ENCODE results near the gene SLC16A4. TPM values are rescaled to one million over a fixed set of nuclear protein-coding genes. Genes with fewer than 3 reads are reported as not detected.
"Not testable (repeated sequence)": the region's sequence is repeated elsewhere in the genome, so short reads cannot be mapped to it uniquely, and the experiment has no call there.

The SLC16A4 gene
- total RNA-seq, 1 donor from 2014 or later: 6.4 TPM

GRCh38 chr1:110409316-110409715, 18.5 kb upstream of the SLC16A4 start:
- Histone ChIP-seq H3K36me3 (peaks cover 0 to 16% of the 10 kb centered on the region in 2 donors), H3K9me3 (no peaks in the 10 kb centered on the region), H3K27me3 (no peaks in the 10 kb centered on the region), H3K4me1 (peaks cover 29% of the 10 kb centered on the region), H3K4me3 (no peak overlapping the region), H3K27ac (no peak overlapping the region)
- intact Hi-C loops (cut with DNase I): loop anchor here (5.0 kb wide), 1 partner anchor 67 kb away; no protein-coding TSS in a partner anchor
- TF ChIP-seq POLR2AphosphoS5 (IDR thresholded peaks at IDR 0.05; ENCODE audit: insufficient read depth in 1 of 2, low read depth in 1 of 2): no peak
- no peak for TF ChIP-seq POLR2A (IDR thresholded peaks at IDR 0.05)
- no peak for TF ChIP-seq CTCF (IDR thresholded peaks at IDR 0.05)
- no peak for DNase-seq (ENCODE audit: extremely low spot score in 2 of 2)

- Histone ChIP-seq H3K4me1 (peaks cover 29% of the 10 kb centered on the region), H3K36me3 (peaks cover 0 to 24% of the 10 kb centered on the region in 2 donors), H3K9me3 (no peaks in the 10 kb centered on the region), H3K27me3 (no peaks in the 10 kb centered on the region), H3K4me3 (peak overlapping the region in 1 of 2 donors; percentile 98), H3K27ac (peak overlapping the region; percentile 99)
- intact Hi-C loops (cut with DNase I): loop anchor here (5.0 kb wide), 1 partner anchor 66 kb away; no protein-coding TSS in a partner anchor
- no peak for DNase-seq (ENCODE audit: extremely low spot score in 2 of 2)
- no peak for TF ChIP-seq POLR2A (IDR thresholded peaks at IDR 0.05)
- TF ChIP-seq POLR2AphosphoS5 (IDR thresholded peaks at IDR 0.05; ENCODE audit: insufficient read depth in 1 of 2, low read depth in 1 of 2): no peak
- TF ChIP-seq CTCF (IDR thresholded peaks at IDR 0.05): no peak
Measured at GRCh38 chr1:110408488-110408887, 17.7 kb upstream of the SLC16A4 start.

GRCh38 chr1:110407260-110408210, 16.7 kb upstream of the SLC16A4 start, which contains the start of gene LAMTOR5:
TSS of gene LAMTOR5 (minus strand) at chr1:110407694. CDS start at chr1:110407620, 74 bp downstream.
- Histone ChIP-seq H3K4me3 (peak within 1 kb of the TSS; percentile 88 to 98), H3K4me1 (peaks cover 29% of the 10 kb centered on the region), H3K27ac (peak within 1 kb of the TSS; percentile 99), H3K9me3 (no peaks in the 10 kb centered on the region), H3K36me3 (peaks cover 0 to 34% of the 10 kb centered on the region in 2 donors), H3K27me3 (no peaks in the 10 kb centered on the region)
- DNase-seq (ENCODE audit: extremely low spot score in 2 of 2): peak in 1 of 2 donors; percentile 94
- TF ChIP-seq POLR2A (IDR thresholded peaks at IDR 0.05) (peak in 1 of 2 donors; percentile 71), POLR2AphosphoS5 (IDR thresholded peaks at IDR 0.05; ENCODE audit: insufficient read depth in 1 of 2, low read depth in 1 of 2) (peak; percentile 97 to 98), CTCF (IDR thresholded peaks at IDR 0.05) (peak in 1 of 3 experiments; percentile 29)
- intact Hi-C loops (cut with DNase I): loop anchor here (5.0 kb wide), 1 partner anchor 65 kb away; no protein-coding TSS in a partner anchor

- not testable (repeated sequence) for H3K27me3 ChIP-seq; H3K9me3 ChIP-seq; DNase-seq (ENCODE audit: extremely low spot score in 2 of 2)
- Histone ChIP-seq H3K4me3 (peak overlapping the region; percentile 88 to 98), H3K36me3 (peaks cover 0 to 45% of the 10 kb centered on the region in 2 donors), H3K4me1 (peaks cover 29% of the 10 kb centered on the region), H3K27ac (peak overlapping the region; percentile 99)
- intact Hi-C loops (cut with DNase I): loop anchor here (5.0 kb wide), 1 partner anchor 64 kb away; no protein-coding TSS in a partner anchor
Measured at GRCh38 chr1:110406407-110406806, 15.6 kb upstream of the SLC16A4 start.

- H3K9me3 ChIP-seq: no peaks in the 10 kb centered on the region
- DNase-seq (ENCODE audit: extremely low spot score in 2 of 2): no peak
- intact Hi-C loops (cut with DNase I): no loop called here
- no peaks in the 10 kb centered on the region for H3K27me3 ChIP-seq
- peaks cover 0 to 65% of the 10 kb centered on the region in 2 donors for H3K36me3 ChIP-seq
- no peak for TF ChIP-seq POLR2AphosphoS5 (IDR thresholded peaks at IDR 0.05; ENCODE audit: insufficient read depth in 1 of 2, low read depth in 1 of 2)
- H3K4me1 ChIP-seq: peaks cover 29% of the 10 kb centered on the region
- no peak overlapping the region for H3K27ac ChIP-seq
- no peak overlapping the region for H3K4me3 ChIP-seq
Measured at GRCh38 chr1:110404401-110404800, 13.6 kb upstream of the SLC16A4 start.

Measured in vagina (tissue), 2 donors.